AG09319 (cell line): ENCODE data around the gene CALHM6.
"Not testable (repeated sequence)": the region's sequence is repeated elsewhere in the genome, so short reads cannot be mapped to it uniquely, and the experiment has no call there.

Experiments
- DNase-seq: peaks from one replicate; pipeline ENCODE4 v3.0.0-alpha.2; 2010; ENCODE audit warnings: low read depth; ENCODE audit errors: extremely low read depth
- CTCF ChIP-seq: IDR thresholded peaks from 2 replicates; pipeline ENCODE4 v1.5.1; 2011; ENCODE audit warnings: low read depth, mild to moderate bottlenecking, inconsistent platforms, low read length, moderate library complexity

CALHM6 gene

DNA sequence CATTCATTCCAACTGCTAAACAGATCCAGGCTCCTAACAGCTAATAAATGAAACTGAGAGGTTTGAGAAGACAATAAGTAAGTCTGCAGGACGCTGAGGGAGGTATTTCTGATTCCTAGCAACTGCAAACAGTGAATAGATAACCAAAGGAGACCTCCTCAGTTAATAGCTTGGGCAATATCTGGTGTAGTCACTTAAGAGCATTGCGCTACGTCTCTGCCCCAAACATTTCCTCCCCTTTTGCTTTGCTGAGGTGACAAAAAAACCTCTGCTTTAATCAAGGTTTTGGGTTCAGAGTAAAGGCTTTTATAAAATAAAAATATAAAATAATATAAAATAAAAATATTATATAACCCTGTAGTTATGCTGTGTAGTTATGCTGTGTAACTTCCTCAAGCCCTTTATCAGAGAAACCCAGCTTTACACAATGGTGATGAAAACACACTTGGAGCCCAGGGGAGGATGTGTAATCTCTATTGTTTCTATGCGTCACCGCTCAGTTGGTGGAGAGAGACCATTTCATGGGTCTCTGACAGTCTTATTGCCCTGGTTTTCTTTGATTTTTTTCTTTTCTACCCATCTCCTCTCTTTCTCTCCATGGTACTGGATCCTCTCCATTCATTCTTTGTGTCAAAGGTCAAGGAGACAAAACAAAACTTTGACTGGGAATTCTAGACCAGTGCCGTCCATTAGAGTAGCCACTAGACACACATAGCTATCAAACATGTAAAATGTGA lies 31.3 kb downstream of the CALHM6 start:
- no peak for DNase-seq
- no peak for TF ChIP-seq CTCF

DNA sequence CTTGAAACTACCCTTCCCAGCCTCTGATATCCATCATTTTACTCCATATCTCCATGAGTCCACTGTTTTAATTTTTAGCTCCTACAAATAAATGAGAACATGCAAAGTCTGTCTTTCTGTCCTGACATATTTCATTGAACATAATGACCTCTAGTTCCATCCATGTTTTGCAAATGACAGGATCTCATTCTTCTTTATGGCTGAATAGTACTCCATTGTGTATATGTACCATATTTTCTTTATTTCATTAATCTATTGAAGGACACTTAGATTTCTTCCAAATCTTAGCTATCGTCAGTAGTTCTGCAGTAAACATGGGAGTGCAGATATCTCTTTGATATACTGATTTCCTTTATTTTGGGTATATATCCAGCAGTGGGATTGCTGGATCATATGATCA lies 34.0 kb downstream of the CALHM6 start:
- DNase-seq, result not testable (repeated sequence)

DNA sequence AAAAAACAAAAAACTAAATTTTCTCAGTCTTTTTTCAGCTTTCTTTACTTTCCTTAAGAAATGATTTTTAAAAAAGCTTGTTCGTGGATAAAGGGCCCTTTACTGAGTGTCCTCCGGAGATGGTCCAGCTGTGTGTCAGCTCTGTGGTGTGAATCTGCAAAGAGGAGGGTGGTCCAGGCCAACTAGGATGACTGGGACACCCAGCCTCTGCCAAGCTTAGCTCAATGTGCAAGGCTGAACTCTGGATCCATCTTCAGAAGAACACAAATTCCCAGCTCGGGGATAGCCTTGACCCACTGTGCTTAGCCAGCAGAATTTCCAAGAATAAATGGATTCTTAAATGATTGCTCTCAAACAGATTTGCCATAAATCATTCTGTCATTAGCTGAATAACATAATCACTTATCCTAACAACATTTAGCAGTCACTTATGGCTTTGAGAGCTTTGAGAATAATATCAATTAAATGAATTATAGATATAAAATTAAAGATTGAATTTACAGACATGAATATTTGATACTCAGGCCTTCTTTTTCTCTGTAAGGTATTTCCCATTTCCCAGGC lies 36.0 kb downstream of the CALHM6 start:
- no peak for TF ChIP-seq CTCF
- no peak for DNase-seq

GRCh38 chr6:116500969-116501433 lies 39.8 kb downstream of the CALHM6 start:
- no peak for DNase-seq
- no peak for TF ChIP-seq CTCF

- no peak for DNase-seq
- TF ChIP-seq CTCF, result no peak
Measured at GRCh38 chr6:116507324-116507723, 46.1 kb downstream of the CALHM6 start.

DNA sequence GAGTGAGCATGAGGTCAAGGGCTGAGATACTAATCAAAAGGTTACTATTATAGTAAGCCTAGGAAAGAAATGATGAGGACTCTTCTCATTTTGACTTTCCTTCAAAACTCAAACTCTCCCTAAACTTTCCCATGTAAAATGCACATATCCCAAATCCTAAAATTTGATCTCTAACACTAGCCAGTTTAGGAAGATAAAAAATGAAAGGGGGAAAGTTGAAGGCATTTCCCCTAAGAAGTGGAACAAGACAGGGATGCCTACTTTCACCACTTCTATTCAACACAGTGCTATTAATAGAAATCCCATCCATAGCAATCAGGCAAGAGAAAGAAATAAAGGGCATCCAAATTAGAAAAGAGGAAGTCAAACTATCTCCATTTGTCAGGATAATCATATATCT lies 47.4 kb downstream of the CALHM6 start:
- TF ChIP-seq CTCF, result no peak
- DNase-seq, result no peak

GRCh38 chr6:116511424-116512110 lies 50.4 kb downstream of the CALHM6 start, which contains the start of gene CALHM5:
TSS of gene CALHM5 (plus strand) at chr6:116511639. CDS start at chr6:116511697, 58 bp downstream.
- peak; percentile 74 for DNase-seq
- peak; percentile 76 for TF ChIP-seq CTCF
